Inferior parietal cortex (tissue), 1 donor: Measurements from ENCODE around the gene RAB37.

ENCODE experiments used
- DNase-seq: peaks from one replicate; pipeline ENCODE4 v3.0.0-alpha.2; 2016; ENCODE audit errors: extremely low spot score

The RAB37 gene

GRCh38 chr17:74744714-74745547 is 7.9 kb downstream of the RAB37 start:
- peak; percentile 83 for DNase-seq

GRCh38 chr17:74745548-74746177 is 8.6 kb downstream of the RAB37 start:
- no peak for DNase-seq

GRCh38 chr17:74746376-74746775 is 9.3 kb downstream of the RAB37 start:
- DNase-seq, result no peak

GRCh38 chr17:74746922-74747321 is 9.9 kb downstream of the RAB37 start:
- DNase-seq, result no peak

GRCh38 chr17:74748279-74748528 is 11.1 kb downstream of the RAB37 start:
- DNase-seq, result no peak

- peak; percentile 88 for DNase-seq
Measured at GRCh38 chr17:74748529-74749278, 11.6 kb downstream of the RAB37 start, which contains the start of gene NHERF1. Gene NHERF1 (plus strand): TSS chr17:74748628. CDS start chr17:74748847, 219 bp downstream.

GRCh38 chr17:74749279-74750038 is 12.4 kb downstream of the RAB37 start:
- DNase-seq, result no peak

- DNase-seq, result no peak
Measured at GRCh38 chr17:74750039-74750326, 12.9 kb downstream of the RAB37 start.

- DNase-seq, result no peak
Measured at GRCh38 chr17:74750327-74751069, 13.4 kb downstream of the RAB37 start.

- no peak for DNase-seq
Measured at GRCh38 chr17:74752415-74752814, 15.4 kb downstream of the RAB37 start.

- no peak for DNase-seq
Measured at GRCh38 chr17:74752822-74753401, 15.9 kb downstream of the RAB37 start.

GRCh38 chr17:74754832-74755231 is 17.8 kb downstream of the RAB37 start:
- no peak for DNase-seq

GRCh38 chr17:74755533-74755932 is 18.5 kb downstream of the RAB37 start:
- no peak for DNase-seq

GRCh38 chr17:74756891-74757290 is 19.8 kb downstream of the RAB37 start:
- no peak for DNase-seq

GRCh38 chr17:74757502-74757901 is 20.4 kb downstream of the RAB37 start:
- DNase-seq, result no peak

- DNase-seq, result no peak
Measured at GRCh38 chr17:74757931-74758847, 21.1 kb downstream of the RAB37 start.

- no peak for DNase-seq
Measured at GRCh38 chr17:74758848-74759168, 21.8 kb downstream of the RAB37 start.

- no peak for DNase-seq
Measured at GRCh38 chr17:74759243-74759801, 22.3 kb downstream of the RAB37 start.

GRCh38 chr17:74759941-74760340 is 22.9 kb downstream of the RAB37 start:
- no peak for DNase-seq
